Renal cortex interstitium (tissue), 15 donors: ENCODE results near the gene RANGAP1. TPM values are rescaled to one million over a fixed set of nuclear protein-coding genes. Genes with fewer than 3 reads are reported as not detected.
A peak's percentile ranks its signal among the peaks of the same experiment; 100 is the strongest.

Source experiments
- DNase-seq, 11 donors: peaks; one replicate each; pipeline ENCODE4 v3.0.0-alpha.2; 2013; ENCODE audit warnings: low read depth in 9 of 11, low spot score in 4 of 11; ENCODE audit errors: extremely low read depth in 1 of 11
- long read RNA-seq, 16 experiments: transcript quantifications; one replicate each; lab custom pipeline, GENCODE V29; 2026
- polyA plus RNA-seq, 3 donors: library from polyadenylated mRNA; unstranded; fragments of 120-200 nt; gene quantifications; one replicate each; pipeline ENCODE4 v1.2.1, GENCODE V29; 2013; ENCODE audit not compliant: insufficient read length in 3 of 3

The RANGAP1 gene
- 10 to 100 TPM; 45.7 to 59.3 (median 56.0) TPM for polyA plus RNA-seq
- long read RNA-seq, donor 1, partial matches to known transcripts = 0 of 3 reads
- long read RNA-seq, donor 1, other reads (novel, unspliced or antisense) = 0 of 3 reads
- long read RNA-seq, donor 2, partial matches to known transcripts = 0 of 2 reads
- long read RNA-seq, donor 2, other reads (novel, unspliced or antisense) = 0 of 2 reads
- long read RNA-seq, donor 3, full-length matches to known transcripts = 11 of 11 reads
- long read RNA-seq, donor 3, partial matches to known transcripts = 0 of 11 reads
- long read RNA-seq, donor 3, other reads (novel, unspliced or antisense) = 0 of 11 reads
- long read RNA-seq, donor 4, full-length matches to known transcripts = 2 of 10 reads
- long read RNA-seq, donor 4, partial matches to known transcripts = 8 of 10 reads
- long read RNA-seq, donor 4, other reads (novel, unspliced or antisense) = 0 of 10 reads
- long read RNA-seq, donor 5, transcript RANGAP1-201 (16 exons, 3,060 nt) = major isoform, 8 of 8 reads
- long read RNA-seq, donor 5, partial matches to known transcripts = 0 of 8 reads
- long read RNA-seq, donor 5, other reads (novel, unspliced or antisense) = 0 of 8 reads
- long read RNA-seq, donor 6, full-length matches to known transcripts = 5 of 5 reads
- long read RNA-seq, donor 6, partial matches to known transcripts = 0 of 5 reads
- long read RNA-seq, donor 6, other reads (novel, unspliced or antisense) = 0 of 5 reads
- long read RNA-seq, donor 7, transcript RANGAP1-201 (16 exons, 3,060 nt) = major isoform, 5 of 5 reads
- long read RNA-seq, donor 7, partial matches to known transcripts = 0 of 5 reads
- long read RNA-seq, donor 7, other reads (novel, unspliced or antisense) = 0 of 5 reads
- long read RNA-seq, donor 8, transcript RANGAP1-201 (16 exons, 3,060 nt) = major isoform, 5 of 5 reads
- long read RNA-seq, donor 8, partial matches to known transcripts = 0 of 5 reads
- long read RNA-seq, donor 8, other reads (novel, unspliced or antisense) = 0 of 5 reads
- long read RNA-seq, donor 9, transcript RANGAP1-201 (16 exons, 3,060 nt) = major isoform, 5 of 74 reads
- long read RNA-seq, donor 9, partial matches to known transcripts = 62 of 74 reads
- long read RNA-seq, donor 9, other reads (novel, unspliced or antisense) = 7 of 74 reads
- long read RNA-seq, donor 10, transcript RANGAP1-201 (16 exons, 3,060 nt) = major isoform, 5 of 5 reads
- long read RNA-seq, donor 10, partial matches to known transcripts = 0 of 5 reads
- long read RNA-seq, donor 10, other reads (novel, unspliced or antisense) = 0 of 5 reads
- long read RNA-seq, donor 11, partial matches to known transcripts = 10 of 14 reads
- long read RNA-seq, donor 11, other reads (novel, unspliced or antisense) = 0 of 14 reads
- long read RNA-seq, donor 12, partial matches to known transcripts = 0 of 2 reads
- long read RNA-seq, donor 12, other reads (novel, unspliced or antisense) = 0 of 2 reads
- long read RNA-seq, donor 13, transcript RANGAP1-201 (16 exons, 3,060 nt) = major isoform, 7 of 16 reads
- long read RNA-seq, donor 13, partial matches to known transcripts = 9 of 16 reads
- long read RNA-seq, donor 13, other reads (novel, unspliced or antisense) = 0 of 16 reads
- long read RNA-seq, donor 14, transcript RANGAP1-201 (16 exons, 3,060 nt) = major isoform, 5 of 5 reads
- long read RNA-seq, donor 14, partial matches to known transcripts = 0 of 5 reads
- long read RNA-seq, donor 14, other reads (novel, unspliced or antisense) = 0 of 5 reads
- long read RNA-seq, donor 15, full-length matches to known transcripts = 4 of 41 reads
- long read RNA-seq, donor 15, partial matches to known transcripts = 37 of 41 reads
- long read RNA-seq, donor 15, other reads (novel, unspliced or antisense) = 0 of 41 reads
- long read RNA-seq, donor 16, full-length matches to known transcripts = 14 of 390 reads
- long read RNA-seq, donor 16, partial matches to known transcripts = 353 of 390 reads
- long read RNA-seq, donor 16, other reads (novel, unspliced or antisense) = 23 of 390 reads

DNA sequence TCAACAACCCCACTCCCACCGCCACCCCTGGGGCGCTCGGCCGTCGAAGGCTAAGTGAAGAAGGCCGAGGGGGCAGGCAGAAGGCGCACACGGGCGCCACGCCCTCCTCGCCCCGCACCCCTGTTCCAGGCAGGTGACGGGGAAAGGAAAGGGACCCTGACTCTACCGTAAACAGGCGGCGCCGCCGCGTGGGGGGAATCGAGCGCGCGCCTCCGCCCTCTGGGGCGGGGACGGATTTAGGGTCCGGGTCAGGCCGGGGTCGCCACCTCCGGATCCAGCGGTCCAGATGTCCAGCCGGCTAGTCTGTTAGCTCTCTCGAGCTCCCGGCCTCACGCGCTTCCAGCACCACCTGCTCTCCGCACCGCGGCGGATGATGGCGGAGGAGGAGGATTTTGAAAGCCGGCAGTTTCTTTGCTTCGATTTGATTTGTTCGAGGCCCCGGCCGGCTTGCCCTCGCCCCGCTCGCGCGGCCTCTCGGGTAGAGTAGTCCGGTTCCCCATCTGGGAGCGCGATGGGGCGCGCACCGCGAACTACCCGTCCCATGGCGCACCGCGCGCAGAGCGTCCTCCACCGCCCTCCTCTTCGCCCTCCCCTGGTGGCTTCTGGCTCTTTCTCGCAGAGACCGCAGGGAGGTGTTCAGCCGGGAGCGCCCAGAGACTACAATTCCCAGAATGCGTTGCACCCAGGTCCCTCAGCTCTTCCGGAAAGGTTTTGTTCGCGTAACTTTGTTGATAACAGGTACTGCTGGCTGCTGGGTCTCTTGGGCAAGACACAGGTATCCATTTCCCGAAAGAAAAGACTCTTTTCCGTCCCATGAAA is at the start of gene RANGAP1:
Gene RANGAP1, minus strand, starts transcription at position 368 of the 819 bp plus-strand sequence. CDS start 5,143 bp downstream, outside the sequence.
- peak; percentile 92 to 99 (median 98) for DNase-seq

GRCh38 chr22:41334951-41335635 is 49.1 kb upstream of the RANGAP1 start:
- DNase-seq = no peak

DNA sequence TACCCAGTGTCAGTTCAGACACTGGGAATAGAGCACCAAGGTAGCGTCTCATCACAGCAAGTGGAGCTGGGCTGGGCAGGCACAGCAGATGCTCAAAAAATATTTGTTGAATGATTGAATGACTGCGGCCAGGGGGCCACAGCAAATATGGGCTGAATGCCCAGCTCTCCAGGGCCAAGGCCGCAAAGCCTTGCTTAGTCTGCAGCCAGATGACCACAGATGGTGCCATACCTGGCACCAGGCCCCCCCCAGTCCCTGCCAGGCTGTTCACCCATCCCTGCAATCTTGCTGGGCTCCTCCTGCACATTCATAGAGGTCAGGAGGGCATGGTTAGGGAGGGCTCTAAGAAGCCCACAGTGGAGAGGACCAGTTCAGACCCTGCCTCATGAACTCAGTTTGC is 48.2 kb upstream of the RANGAP1 start:
- DNase-seq = no peak

- DNase-seq = no peak
These were observed 47.8 kb upstream of the RANGAP1 start for GRCh38 chr22:41333806-41334205.

DNA sequence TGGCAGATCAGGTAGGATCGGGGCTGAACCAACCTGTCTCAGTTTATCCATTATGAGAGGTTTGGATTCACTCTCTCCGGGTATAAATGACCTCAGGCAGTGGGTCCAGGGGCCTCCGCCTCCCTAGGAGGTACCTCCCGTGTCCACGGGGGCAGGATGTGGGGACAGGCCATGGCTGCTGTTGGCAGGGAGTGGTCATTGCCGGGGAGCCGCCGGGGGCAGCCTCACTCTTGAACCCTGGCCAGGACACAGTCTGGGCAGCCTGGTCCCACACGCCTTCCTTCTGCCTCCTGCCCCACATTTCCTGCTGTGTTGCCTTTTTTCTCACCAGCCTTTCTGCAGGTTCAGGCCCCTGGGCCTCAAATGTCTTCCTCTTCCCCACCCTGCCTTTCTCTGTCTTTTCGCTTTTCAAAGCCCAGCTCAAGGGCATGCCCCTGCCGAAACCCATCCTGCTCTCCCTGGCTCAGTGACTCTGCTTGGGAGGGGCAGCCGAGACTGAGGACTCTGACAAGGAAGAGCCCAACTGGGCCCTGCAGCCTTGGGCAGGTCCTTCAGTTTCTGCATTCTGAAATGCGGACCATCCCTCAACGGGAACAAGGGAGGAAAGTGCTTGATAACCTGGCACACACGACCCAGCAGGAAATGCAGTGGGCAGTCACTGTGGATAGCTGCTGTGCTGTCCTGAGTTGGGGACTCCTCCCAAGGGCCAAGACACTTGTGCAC is 46.4 kb upstream of the RANGAP1 start:
- DNase-seq = peak in 1 of 11 donors; percentile 3

GRCh38 chr22:41330169-41330568 is 44.2 kb upstream of the RANGAP1 start:
- no peak for DNase-seq

DNA sequence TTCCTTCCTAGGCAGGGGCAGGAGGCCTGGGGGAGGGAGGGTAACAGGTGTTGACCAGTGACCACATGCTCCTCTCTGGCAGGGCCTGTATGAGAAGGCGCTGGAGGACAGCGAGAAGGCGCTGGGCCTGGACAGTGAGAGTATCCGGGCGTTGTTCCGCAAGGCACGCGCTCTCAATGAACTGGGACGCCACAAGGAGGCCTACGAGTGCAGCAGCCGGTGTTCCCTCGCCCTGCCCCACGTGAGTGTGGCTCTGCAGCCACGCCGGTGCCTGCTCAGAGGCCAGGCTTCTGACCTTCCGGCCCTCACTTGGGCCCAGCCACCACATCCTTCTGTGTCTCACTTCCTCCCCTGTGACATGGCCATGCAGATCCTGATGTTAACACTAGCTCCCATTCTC is 41.1 kb upstream of the RANGAP1 start:
- DNase-seq = no peak

GRCh38 chr22:41324821-41325528 is 39.0 kb upstream of the RANGAP1 start:
- DNase-seq = no peak

GRCh38 chr22:41320416-41321240 is 34.6 kb upstream of the RANGAP1 start:
- DNase-seq = no peak

DNA sequence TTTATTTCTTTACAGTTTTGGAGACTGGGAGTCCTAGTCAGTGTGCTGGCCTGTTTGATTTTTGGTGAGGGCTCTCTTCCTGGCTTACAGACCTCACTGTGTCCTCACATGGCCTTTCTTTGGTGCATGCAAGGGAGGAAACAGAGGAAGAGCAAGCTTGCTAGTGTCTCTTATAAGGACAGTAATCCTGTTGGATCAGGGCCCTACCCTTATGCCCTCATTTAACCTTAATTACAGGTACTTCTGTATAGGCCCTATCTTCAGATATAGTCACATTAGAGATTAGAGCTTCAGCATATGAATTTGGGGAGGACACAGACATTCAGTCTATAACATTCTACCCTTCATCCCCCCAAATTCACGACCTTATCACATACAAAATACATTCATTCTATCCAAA is 29.6 kb upstream of the RANGAP1 start:
- DNase-seq = no peak

DNA sequence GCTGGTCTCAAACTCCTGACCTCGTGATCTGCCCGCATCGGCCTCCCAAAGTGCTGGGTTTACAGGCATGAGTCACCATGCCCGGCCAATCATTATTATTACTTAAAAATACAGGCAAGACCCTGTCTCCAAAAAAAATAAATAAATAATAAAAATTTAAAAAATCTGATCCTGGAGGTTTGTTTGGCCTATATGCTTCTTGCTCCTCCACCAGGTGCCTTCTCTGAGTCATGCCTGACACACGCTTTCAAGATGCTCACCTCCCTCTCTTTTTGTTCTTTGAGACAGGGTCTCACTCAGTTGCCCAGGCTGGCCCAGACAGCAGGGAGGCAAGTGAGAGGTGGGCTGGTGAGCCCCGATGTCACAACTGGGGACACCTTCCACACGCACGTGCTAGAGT is 28.8 kb upstream of the RANGAP1 start:
- DNase-seq = no peak

GRCh38 chr22:41311487-41311886 is 25.5 kb upstream of the RANGAP1 start:
- DNase-seq = no peak

DNA sequence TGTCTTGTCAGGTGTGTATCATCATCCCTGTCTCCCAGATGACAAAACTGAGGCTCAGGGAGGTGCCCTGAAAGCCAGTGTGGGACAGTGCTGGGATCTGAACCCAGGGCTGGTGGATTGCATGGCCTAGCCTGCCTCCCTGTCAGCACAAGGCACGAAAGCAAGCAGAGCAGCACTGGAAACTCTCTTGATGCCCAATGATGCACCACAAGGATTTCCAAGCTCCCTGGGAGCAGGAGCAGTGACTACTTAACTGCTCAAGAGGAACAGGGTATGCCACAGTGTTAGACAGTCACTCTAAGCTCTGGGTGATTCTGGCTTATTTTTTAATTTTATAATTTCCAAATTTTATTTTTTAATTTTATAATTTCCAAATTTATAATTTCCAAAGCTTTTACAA is 24.3 kb upstream of the RANGAP1 start:
- DNase-seq = no peak

GRCh38 chr22:41308544-41308947 is 22.6 kb upstream of the RANGAP1 start:
- no peak for DNase-seq
